Brain microvascular endothelial cell (primary cell): ENCODE measurements around the gene CDC20B.

Source experiments
- DNase-seq: peaks from one replicate; pipeline ENCODE4 v3.0.0-alpha.2; 2020
- H3K27ac ChIP-seq: fragments of 250-450 bp; sonication (Bioruptor Pico); 2 replicates; pipeline ENCODE4 v1.5.1; 2020; ENCODE audit warnings: mild to moderate bottlenecking, moderate library complexity
- H3K27me3 ChIP-seq: fragments of 250-450 bp; sonication (Bioruptor Pico); replicated peaks from 2 replicates; pipeline ENCODE4 v1.5.1; 2020; ENCODE audit warnings: mild to moderate bottlenecking
- H3K36me3 ChIP-seq: fragments of 250-450 bp; sonication (Bioruptor Pico); replicated peaks from 2 replicates; pipeline ENCODE4 v1.5.1; 2020; ENCODE audit warnings: mild to moderate bottlenecking
- H3K4me3 ChIP-seq: 2 replicates; pipeline ENCODE4 v1.5.1; 2011; ENCODE audit warnings: low read depth, mild to moderate bottlenecking, control low read depth, low read length, moderate library complexity
- in situ Hi-C: cut with HindIII; loops from 2 replicates; pipeline ENCODE4 v1.10.0; 2017; ENCODE audit warnings: low sequenced_read_pairs, low pct_ligation_motif_present
- TF ChIP-seq, protein P1 (sequence below): IDR thresholded peaks from 2 replicates; pipeline ENCODE4 v1.5.1; 2011; ENCODE audit warnings: low read depth, mild to moderate bottlenecking, moderate library complexity, low read length, control low read depth, inconsistent platforms; ENCODE audit errors: missing control alignments

CDC20B gene

DNA sequence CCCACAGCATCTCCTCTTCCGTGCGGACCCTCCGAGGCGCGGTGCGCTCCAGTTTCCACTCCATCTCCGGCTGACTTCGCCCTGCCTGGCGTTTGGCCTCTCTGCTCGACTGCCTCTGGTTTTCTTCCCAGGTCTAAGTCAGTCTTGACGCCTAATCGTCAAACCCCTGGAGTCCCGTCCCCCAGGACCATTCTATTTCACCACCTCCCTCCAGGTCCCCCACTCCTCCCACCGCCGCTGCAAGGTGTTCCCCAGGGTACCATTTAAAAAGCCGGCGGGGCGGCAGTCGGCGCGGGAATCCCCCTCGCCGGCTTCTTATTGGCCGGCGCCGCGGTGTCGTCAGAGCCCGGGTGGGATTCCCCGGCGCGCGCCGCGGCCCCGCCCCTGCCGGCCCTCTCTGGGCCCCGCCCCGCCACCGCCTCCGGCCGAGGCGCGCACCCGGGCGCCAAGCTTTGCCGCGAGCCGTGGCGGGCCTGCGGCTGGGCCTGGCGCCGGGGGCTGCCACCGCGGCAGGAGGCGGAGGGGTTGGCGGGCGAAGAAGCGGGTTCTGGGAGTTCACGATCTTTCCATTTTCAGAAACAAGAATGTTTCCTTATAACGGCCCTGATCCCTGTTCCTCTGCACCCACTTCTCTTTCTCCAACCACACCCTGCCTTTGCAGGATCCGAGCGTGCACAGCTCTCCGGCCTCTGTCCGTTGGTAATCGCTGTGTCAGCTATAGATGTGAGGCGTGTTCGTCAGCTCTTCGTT is at the start of gene CDC20B:
Gene CDC20B, minus strand, starts transcription at position 241 of the 750 bp plus-strand sequence. Its CDS starts 177 bp downstream, at position 64.
- no peak within 1 kb of the TSS for H3K27ac ChIP-seq
- H3K27me3 ChIP-seq, result peaks cover 31% of the 10 kb centered on the region
- in situ Hi-C loops, result no loop called here

DNA sequence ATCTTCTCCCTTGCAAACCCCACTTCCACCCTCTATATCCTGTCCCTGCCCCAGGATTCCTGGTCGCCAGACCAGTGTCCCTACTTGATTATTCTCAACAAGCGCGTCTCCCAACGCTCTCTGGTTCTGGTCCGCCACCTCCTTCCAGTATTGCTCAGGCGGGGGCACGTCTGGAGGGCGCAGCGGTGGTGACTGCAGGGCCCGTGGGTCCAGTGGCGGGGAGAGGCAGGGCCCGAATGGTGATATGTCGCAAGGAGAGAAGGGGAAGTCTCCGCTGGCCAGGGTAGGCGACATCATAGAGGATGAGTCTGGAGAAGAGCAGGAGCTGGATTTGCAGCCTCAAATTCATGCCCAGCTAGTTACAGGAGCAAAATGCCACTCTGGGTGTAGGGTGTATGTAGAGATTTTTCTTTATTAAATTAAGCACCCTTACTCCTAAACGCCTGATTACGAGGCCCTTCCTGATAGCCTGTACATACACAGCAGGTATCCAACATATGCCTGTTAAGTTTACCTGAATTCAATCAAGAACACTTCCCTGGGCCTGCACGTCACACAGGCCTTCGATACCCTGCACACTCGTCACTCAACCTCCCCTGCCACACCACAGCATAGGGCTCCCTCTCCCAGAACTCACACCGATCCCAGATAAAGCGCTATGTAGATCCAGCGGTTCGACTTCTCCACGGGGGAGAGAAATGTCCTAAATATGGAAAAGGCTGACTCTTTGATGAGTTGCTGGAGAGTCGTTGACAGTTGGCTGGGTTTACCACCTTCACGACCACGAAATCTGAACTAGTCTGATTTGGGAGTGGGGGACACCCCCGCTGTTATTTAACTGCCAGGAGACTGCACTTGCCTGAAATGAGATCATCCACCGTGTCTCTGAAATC is 49.4 kb upstream of the CDC20B start:
- TF ChIP-seq, protein P1, sequence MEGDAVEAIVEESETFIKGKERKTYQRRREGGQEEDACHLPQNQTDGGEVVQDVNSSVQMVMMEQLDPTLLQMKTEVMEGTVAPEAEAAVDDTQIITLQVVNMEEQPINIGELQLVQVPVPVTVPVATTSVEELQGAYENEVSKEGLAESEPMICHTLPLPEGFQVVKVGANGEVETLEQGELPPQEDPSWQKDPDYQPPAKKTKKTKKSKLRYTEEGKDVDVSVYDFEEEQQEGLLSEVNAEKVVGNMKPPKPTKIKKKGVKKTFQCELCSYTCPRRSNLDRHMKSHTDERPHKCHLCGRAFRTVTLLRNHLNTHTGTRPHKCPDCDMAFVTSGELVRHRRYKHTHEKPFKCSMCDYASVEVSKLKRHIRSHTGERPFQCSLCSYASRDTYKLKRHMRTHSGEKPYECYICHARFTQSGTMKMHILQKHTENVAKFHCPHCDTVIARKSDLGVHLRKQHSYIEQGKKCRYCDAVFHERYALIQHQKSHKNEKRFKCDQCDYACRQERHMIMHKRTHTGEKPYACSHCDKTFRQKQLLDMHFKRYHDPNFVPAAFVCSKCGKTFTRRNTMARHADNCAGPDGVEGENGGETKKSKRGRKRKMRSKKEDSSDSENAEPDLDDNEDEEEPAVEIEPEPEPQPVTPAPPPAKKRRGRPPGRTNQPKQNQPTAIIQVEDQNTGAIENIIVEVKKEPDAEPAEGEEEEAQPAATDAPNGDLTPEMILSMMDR, result no peak
- in situ Hi-C loops, result no loop called here
- H3K36me3 ChIP-seq, result no peaks in the 10 kb centered on the region
- H3K27ac ChIP-seq, result no peak overlapping the region
- no peak for DNase-seq
- H3K4me3 ChIP-seq, result no peak overlapping the region
- H3K27me3 ChIP-seq, result peaks cover 85% of the 10 kb centered on the region

More for the DNA sequence above, at the start of gene CDC20B:
- peak within 1 kb of the TSS; percentile 53 for H3K4me3 ChIP-seq
- DNase-seq, result peak; percentile 54
- H3K36me3 ChIP-seq, result no peaks in the 10 kb centered on the region
- TF ChIP-seq, protein P1, result no peak

- Histone ChIP-seq H3K27ac (no peak overlapping the region), H3K36me3 (no peaks in the 10 kb centered on the region), H3K27me3 (peaks cover 68% of the 10 kb centered on the region), H3K4me3 (peak overlapping the region; percentile 39)
- in situ Hi-C loops, result no loop called here
- DNase-seq, result no peak
- TF ChIP-seq, protein P1, result peak; percentile 28
These were observed 47.6 kb upstream of the CDC20B start for GRCh38 chr5:55220433-55221185.

GRCh38 chr5:55219770-55220169 is 46.8 kb upstream of the CDC20B start:
- H3K4me3 ChIP-seq, result no peak overlapping the region
- in situ Hi-C loops, result no loop called here
- H3K27ac ChIP-seq, result no peak overlapping the region
- H3K27me3 ChIP-seq, result peaks cover 60% of the 10 kb centered on the region
- no peaks in the 10 kb centered on the region for H3K36me3 ChIP-seq
- TF ChIP-seq, protein P1, result no peak
- no peak for DNase-seq

DNA sequence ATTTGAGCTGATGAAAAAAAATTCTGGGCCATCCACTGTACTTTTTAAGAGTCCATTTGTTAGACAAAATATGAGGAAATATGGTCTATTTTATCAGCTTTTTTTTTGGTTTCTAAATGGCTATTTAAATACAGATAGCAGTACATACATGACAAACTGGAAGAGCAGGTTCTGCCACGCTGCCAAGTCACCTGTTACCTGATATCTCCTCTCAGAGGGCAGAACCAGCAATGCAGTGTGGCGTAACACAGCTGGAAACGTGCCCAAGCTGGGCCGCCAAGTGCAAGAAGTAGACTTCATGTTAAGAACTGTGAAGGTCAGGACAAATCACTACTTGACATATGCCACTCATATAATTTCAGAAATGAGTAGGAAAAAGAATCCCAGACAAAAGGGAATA is 46.0 kb upstream of the CDC20B start:
- Histone ChIP-seq H3K4me3 (no peak overlapping the region), H3K36me3 (no peaks in the 10 kb centered on the region), H3K27ac (no peak overlapping the region), H3K27me3 (peaks cover 52% of the 10 kb centered on the region)
- TF ChIP-seq, protein P1, result no peak
- no peak for DNase-seq
- in situ Hi-C loops, result no loop called here
